HepG2 (cell line): ENCODE measurements around the gene PRRT2. TPM values are rescaled to one million over a fixed set of nuclear protein-coding genes. Genes with fewer than 3 reads are reported as not detected.

Experiments
- BATF2 ChIP-seq: sonication (generic); formaldehyde crosslinking; IDR thresholded peaks from 2 replicates; pipeline ENCODE4 v1.8.0; 2022; ENCODE audit warnings: mild to moderate bottlenecking, missing genetic modification reagents, moderate library complexity
- BCL6 ChIP-seq: IDR thresholded peaks from 2 replicates; pipeline ENCODE4 v1.6.1; 2016; ENCODE audit warnings: missing genetic modification reagents, missing compliant biosample characterization
- CERS6 ChIP-seq: sonication (generic); formaldehyde crosslinking; IDR thresholded peaks from 2 replicates; pipeline ENCODE4 v1.5.0; 2020; ENCODE audit warnings: missing genetic modification reagents
- DRAP1 ChIP-seq: IDR thresholded peaks from 2 replicates; pipeline ENCODE4 v1.6.1; 2016; ENCODE audit warnings: missing genetic modification reagents, missing compliant biosample characterization
- FOSL1 ChIP-seq: sonication (generic); formaldehyde crosslinking; IDR thresholded peaks from 2 replicates; pipeline ENCODE4 v1.9.0; 2021; ENCODE audit warnings: missing genetic modification reagents, borderline replicate concordance
- GPBP1L1 ChIP-seq: sonication (generic); formaldehyde crosslinking; IDR thresholded peaks from 2 replicates; pipeline ENCODE4 v1.5.0; 2020; ENCODE audit warnings: mild to moderate bottlenecking, missing genetic modification reagents
- HDAC1 ChIP-seq: sonication (generic); formaldehyde crosslinking; IDR thresholded peaks from 2 replicates; pipeline ENCODE4 v1.5.1; 2020; ENCODE audit warnings: mild to moderate bottlenecking, missing genetic modification reagents
- HNF4A ChIP-seq: sonication (generic); formaldehyde crosslinking; IDR thresholded peaks from 2 replicates; pipeline ENCODE4 v1.4.0; 2020; ENCODE audit warnings: missing genetic modification reagents
- HNRNPK ChIP-seq: fragments of 200-400 bp; formaldehyde crosslinking; IDR thresholded peaks from 2 replicates; pipeline ENCODE4 v1.6.1; 2018; ENCODE audit warnings: low read length, low read depth, moderate library complexity, mild to moderate bottlenecking; ENCODE audit not compliant: poor library complexity, severe bottlenecking
- JUN ChIP-seq: sonication (generic); formaldehyde crosslinking; IDR thresholded peaks from 2 replicates; pipeline ENCODE4 v1.4.0; 2020; ENCODE audit warnings: mild to moderate bottlenecking, missing genetic modification reagents
- MYPOP ChIP-seq: sonication (generic); formaldehyde crosslinking; IDR thresholded peaks from 2 replicates; pipeline ENCODE4 v1.8.1; 2023; ENCODE audit warnings: mild to moderate bottlenecking, moderate library complexity, missing genetic modification reagents
- SKI ChIP-seq: fragments of 450-650 bp; IDR thresholded peaks from one replicate; pipeline ENCODE4 v1.6.1; 2018; ENCODE audit warnings: mild to moderate bottlenecking; ENCODE audit not compliant: partially characterized antibody
- U2AF1 ChIP-seq: fragments of 200-400 bp; formaldehyde crosslinking; optimal IDR thresholded peaks from 2 replicates; pipeline ENCODE3; 2017; ENCODE audit warnings: mild to moderate bottlenecking, low read depth, low read length
- USF2 ChIP-seq, 2 experiments: sonication (generic) in 1 of 2; formaldehyde crosslinking in 1 of 2; IDR thresholded peaks; 2 replicates each; pipeline versions ENCODE4 v1.5.1 to v1.6.1; 2011 to 2020; ENCODE audit warnings: borderline replicate concordance in 1 of 2, low read depth in 1 of 2, low read length in 1 of 2, mild to moderate bottlenecking in 1 of 2, missing genetic modification reagents in 1 of 2, moderate library complexity in 1 of 2
- ZFP41 ChIP-seq: sonication (generic); formaldehyde crosslinking; IDR thresholded peaks from 2 replicates; pipeline ENCODE4 v1.4.0; 2020; ENCODE audit warnings: mild to moderate bottlenecking, missing genetic modification reagents, borderline replicate concordance
- ZNF256 ChIP-seq: sonication (generic); formaldehyde crosslinking; conservative IDR thresholded peaks from 2 replicates; pipeline ENCODE4 v1.4.0; 2020; ENCODE audit warnings: missing genetic modification reagents
- ZNF704 ChIP-seq: sonication (generic); formaldehyde crosslinking; IDR thresholded peaks from 2 replicates; pipeline ENCODE4 v1.8.1; 2023; ENCODE audit warnings: mild to moderate bottlenecking, inconsistent platforms, moderate library complexity, missing genetic modification reagents, borderline replicate concordance
- ZNF775 ChIP-seq: sonication (generic); formaldehyde crosslinking; IDR thresholded peaks from 2 replicates; pipeline ENCODE4 v1.4.0; 2020; ENCODE audit warnings: missing genetic modification reagents, mild to moderate bottlenecking, moderate library complexity, borderline replicate concordance
- ZNF841 ChIP-seq: sonication (generic); formaldehyde crosslinking; IDR thresholded peaks from 2 replicates; pipeline ENCODE4 v1.8.1; 2023; ENCODE audit warnings: missing genetic modification reagents, borderline replicate concordance
- ZSCAN31 ChIP-seq: sonication (generic); formaldehyde crosslinking; IDR thresholded peaks from 2 replicates; pipeline ENCODE4 v1.5.0; 2020; ENCODE audit warnings: low read depth, mild to moderate bottlenecking, missing genetic modification reagents
- polyA plus RNA-seq, 8 experiments: library from polyadenylated mRNA; depleted of rRNA in 3 of 8; stranded (reverse) in 7 of 8; unstranded in 1 of 8; fragments of >200 nt; fragmentation: Illumina TruSeq in 4 of 8; extraction: Trizol in 4 of 8; gene quantifications; 2 replicates each; pipeline versions ENCODE4 v1.2.1 to v1.2.3, GENCODE V29; 2011 to 2016; ENCODE audit warnings: low read depth in 4 of 8, missing spikeins in 1 of 8, mixed read lengths in 1 of 8; ENCODE audit not compliant: insufficient read depth in 1 of 8
- total RNA-seq, 5 experiments: library from RNA; depleted of rRNA; stranded (reverse); fragments of >200 nt; fragmentation: Illumina TruSeq; extraction: Trizol; gene quantifications; 2 replicates each; pipeline ENCODE4 v1.2.3, GENCODE V29; 2016; ENCODE audit warnings: low read depth in 1 of 5

PRRT2 gene
- total and polyA plus RNA-seq, 2 of the 13 experiments (the other 11 are each of a cell fraction or from before 2014, with no cell fraction given), result 0.51 to 1.1 TPM

GRCh38 chr16:29790183-29790948 is 21.6 kb upstream of the PRRT2 start, which contains the start of gene KIF22 (continued):
- TF ChIP-seq HDAC1, result peak; percentile 98
- no peak for TF ChIP-seq ZNF704 (CRISPR knock-in tag)
- 0 out of 2 replicates have a peak, but pooled peaks have one; percentile 8 for TF ChIP-seq CERS6 (CRISPR knock-in tag)
- peak; percentile 90 for TF ChIP-seq MYPOP (CRISPR knock-in tag)
- peak; percentile 64 for TF ChIP-seq ZNF256 (CRISPR knock-in tag)
- peak; percentile 50 for TF ChIP-seq U2AF1
- TF ChIP-seq FOSL1, result no peak
- peak; percentile 67 for TF ChIP-seq BATF2 (CRISPR knock-in tag)
- peak; percentile 89; the same call in 1 of the 2 replicates for TF ChIP-seq DRAP1 (CRISPR knock-in tag)
- TF ChIP-seq HNRNPK, result peak; percentile 83
- no peak for TF ChIP-seq GPBP1L1 (CRISPR knock-in tag)
- TF ChIP-seq SKI, result peak; percentile 86
- TF ChIP-seq ZSCAN31 (CRISPR knock-in tag), result peak; percentile 94
- TF ChIP-seq HNF4A, result 0 out of 2 replicates have a peak, but pooled peaks have one; percentile 12
- no peak; the same call in 1 of the 2 replicates for TF ChIP-seq ZNF775 (CRISPR knock-in tag)
- no peak for TF ChIP-seq ZNF841 (CRISPR knock-in tag)
- peak; percentile 58 for TF ChIP-seq BCL6 (CRISPR knock-in tag)
- no peak for TF ChIP-seq JUN
- TF ChIP-seq ZFP41 (CRISPR knock-in tag), result peak; percentile 85; the same call in 1 of the 2 replicates
- no peak for TF ChIP-seq USF2 (IDR thresholded peaks at IDR 0.05; ENCODE audit: low read depth, low read length)
- TF ChIP-seq USF2 (CRISPR knock-in tag; IDR thresholded peaks at IDR 0.05; ENCODE audit: borderline replicate concordance), result peak; percentile 24; the same call in 1 of the 2 replicates
